ENCODE measurements around the gene NEURL1B.

DNA sequence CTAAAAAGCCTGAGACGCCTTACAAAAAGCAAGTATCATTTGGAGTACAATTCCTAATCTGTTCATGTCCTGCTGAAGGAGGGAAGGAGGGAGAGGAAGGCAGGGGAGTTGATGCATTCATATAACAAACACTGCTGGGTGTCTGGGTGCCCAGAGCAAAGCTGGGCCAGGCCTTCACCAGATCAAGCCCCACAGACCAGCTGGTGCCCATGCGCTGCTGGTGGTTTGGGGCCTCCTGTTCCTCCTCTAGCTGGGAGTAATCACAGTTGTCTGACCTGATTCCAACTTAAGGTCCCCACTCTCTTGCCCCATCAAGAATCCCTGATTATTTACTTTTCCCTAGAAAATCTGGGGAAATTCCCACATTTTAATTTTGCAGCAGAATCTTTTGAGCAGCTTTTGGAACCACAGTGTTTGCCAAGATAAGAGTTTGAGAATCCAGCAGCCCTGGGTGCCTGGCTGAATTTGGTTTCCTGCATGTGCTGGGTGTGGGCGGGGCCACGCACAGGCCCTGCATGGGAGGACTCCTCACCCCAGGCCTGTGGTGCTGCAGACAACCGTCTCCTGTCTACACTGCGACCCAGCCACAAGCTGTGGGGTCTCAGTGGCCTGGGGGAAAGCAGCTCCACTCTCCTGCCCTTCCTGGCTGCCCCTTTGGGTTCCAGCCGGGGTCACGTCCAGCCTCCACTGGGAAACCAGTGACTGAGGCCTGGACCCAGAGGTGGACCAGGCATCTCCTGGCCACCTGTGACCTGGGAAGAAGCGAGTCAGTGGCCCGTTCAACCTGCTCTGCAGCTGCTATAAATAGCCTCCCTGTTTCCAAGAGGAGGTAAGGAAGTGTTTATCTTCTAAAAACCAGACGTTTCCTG lies 47.5 kb downstream of the NEURL1B start:
- no peak for TF ChIP-seq EZH2phosphoT487 (IDR thresholded peaks at IDR 0.05; ENCODE audit: low read depth, severe bottlenecking, unreplicated experiment)
- TF ChIP-seq, protein P1, sequence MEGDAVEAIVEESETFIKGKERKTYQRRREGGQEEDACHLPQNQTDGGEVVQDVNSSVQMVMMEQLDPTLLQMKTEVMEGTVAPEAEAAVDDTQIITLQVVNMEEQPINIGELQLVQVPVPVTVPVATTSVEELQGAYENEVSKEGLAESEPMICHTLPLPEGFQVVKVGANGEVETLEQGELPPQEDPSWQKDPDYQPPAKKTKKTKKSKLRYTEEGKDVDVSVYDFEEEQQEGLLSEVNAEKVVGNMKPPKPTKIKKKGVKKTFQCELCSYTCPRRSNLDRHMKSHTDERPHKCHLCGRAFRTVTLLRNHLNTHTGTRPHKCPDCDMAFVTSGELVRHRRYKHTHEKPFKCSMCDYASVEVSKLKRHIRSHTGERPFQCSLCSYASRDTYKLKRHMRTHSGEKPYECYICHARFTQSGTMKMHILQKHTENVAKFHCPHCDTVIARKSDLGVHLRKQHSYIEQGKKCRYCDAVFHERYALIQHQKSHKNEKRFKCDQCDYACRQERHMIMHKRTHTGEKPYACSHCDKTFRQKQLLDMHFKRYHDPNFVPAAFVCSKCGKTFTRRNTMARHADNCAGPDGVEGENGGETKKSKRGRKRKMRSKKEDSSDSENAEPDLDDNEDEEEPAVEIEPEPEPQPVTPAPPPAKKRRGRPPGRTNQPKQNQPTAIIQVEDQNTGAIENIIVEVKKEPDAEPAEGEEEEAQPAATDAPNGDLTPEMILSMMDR (IDR thresholded peaks at IDR 0.05; ENCODE audit: poor library complexity) = no peak

Data from hepatocyte (in vitro differentiated cells).